K562 (cell line): Measurements from ENCODE around the gene PLEKHA8. TPM values are rescaled to one million over a fixed set of nuclear protein-coding genes. Genes with fewer than 3 reads are reported as not detected.

Experiments used
- CC2D1A ChIP-seq: fragments of 450-650 bp; IDR thresholded peaks from 2 replicates; pipeline ENCODE4 v1.6.1; 2017; ENCODE audit warnings: mild to moderate bottlenecking
- ETV5 ChIP-seq: sonication (generic); formaldehyde crosslinking; IDR thresholded peaks from 2 replicates; pipeline ENCODE4 v1.4.0; 2020; ENCODE audit warnings: low read depth, mild to moderate bottlenecking, missing genetic modification reagents
- KDM2B ChIP-seq: fragments of 250-450 bp; sonication (Bioruptor Pico); IDR thresholded peaks from 2 replicates; pipeline ENCODE4 v1.8.0; 2021; ENCODE audit warnings: mild to moderate bottlenecking, moderate library complexity
- NEUROD1 ChIP-seq: fragments of 150-350 bp; IDR thresholded peaks from 2 replicates; pipeline ENCODE4 v1.6.1; 2014; ENCODE audit warnings: borderline replicate concordance, low read length, low read depth; ENCODE audit not compliant: partially characterized antibody
- NFATC3 ChIP-seq: fragments of 450-650 bp; IDR thresholded peaks from 2 replicates; pipeline ENCODE4 v1.6.1; 2017; ENCODE audit warnings: mild to moderate bottlenecking
- NFE2 ChIP-seq: IDR thresholded peaks from 2 replicates; pipeline ENCODE4 v1.6.1; 2014; ENCODE audit warnings: antibody characterized with exemption, low read depth
- POLR2G ChIP-seq: fragments of 200-400 bp; formaldehyde crosslinking; IDR thresholded peaks from 2 replicates; pipeline ENCODE4 v1.6.1; 2017; ENCODE audit warnings: low read depth, mild to moderate bottlenecking, antibody characterized with exemption, low read length, moderate library complexity
- RFX7 ChIP-seq: fragments of 250-450 bp; sonication (Bioruptor Pico); IDR thresholded peaks from 2 replicates; pipeline ENCODE4 v1.5.1; 2021; ENCODE audit warnings: mild to moderate bottlenecking
- SETDB1 ChIP-seq: IDR thresholded peaks from one replicate; pipeline ENCODE4 v1.6.1; 2012; ENCODE audit warnings: low read length, control low read depth, inconsistent platforms
- TAF1 ChIP-seq: IDR thresholded peaks from 2 replicates; pipeline ENCODE4 v1.6.1; 2011; ENCODE audit warnings: mild to moderate bottlenecking, low read length, moderate library complexity; ENCODE audit not compliant: insufficient read depth, control insufficient read depth, severe bottlenecking; ENCODE audit errors: extremely low read depth
- ZNF174 ChIP-seq: fragments of 250-450 bp; sonication (Bioruptor Pico); IDR thresholded peaks from 2 replicates; pipeline ENCODE4 v1.4.0; 2020; ENCODE audit warnings: mild to moderate bottlenecking
- ZNF436 ChIP-seq: fragments of 250-450, 450-650 bp; sonication (Bioruptor Pico); formaldehyde crosslinking; IDR thresholded peaks from 2 replicates; pipeline ENCODE4 v1.7.0; 2020; ENCODE audit warnings: mild to moderate bottlenecking
- polyA plus RNA-seq, 8 experiments: library from polyadenylated mRNA; depleted of rRNA in 4 of 8; stranded (reverse) in 5 of 8; unstranded in 3 of 8; fragments of >200 nt; fragmentation: Nextera tagmentation in 2 of 8; fragmentation: Illumina TruSeq in 1 of 8; extraction: Ambion mirVana in 2 of 8; extraction: Trizol in 1 of 8; gene quantifications; 2 replicates each; pipeline versions ENCODE4 v1.2.1 to v1.2.3, GENCODE V29; 2011 to 2014; ENCODE audit warnings: inconsistent platforms in 1 of 8, missing spikeins in 1 of 8
- total RNA-seq, 7 experiments: library from RNA; depleted of rRNA in 6 of 7; stranded (reverse); fragments of >200 nt in 6 of 7; fragmentation: Illumina TruSeq in 2 of 7; extraction: Trizol in 2 of 7; gene quantifications; 2 replicates each; pipeline versions ENCODE4 v1.2.1 to v1.2.3, GENCODE V29; 2011 to 2021; ENCODE audit warnings: low replicate concordance in 1 of 7
- TF ChIP-seq, protein P1 (sequence below): fragments of 150-350 bp; IDR thresholded peaks from 2 replicates; pipeline ENCODE4 v1.6.1; 2014; ENCODE audit warnings: low read depth, mild to moderate bottlenecking, low read length, borderline replicate concordance
- TF ChIP-seq, protein P2 (sequence below): sonication (generic); formaldehyde crosslinking; IDR thresholded peaks from 2 replicates; pipeline ENCODE4 v1.8.0; 2022; ENCODE audit warnings: mild to moderate bottlenecking, missing genetic modification reagents
- TF ChIP-seq, protein P3 (sequence below): IDR thresholded peaks from 2 replicates; pipeline ENCODE4 v1.6.1; 2016; ENCODE audit warnings: missing genetic modification characterization, missing compliant biosample characterization
- TF ChIP-seq, protein P4 (sequence below), 2 experiments: IDR thresholded peaks in 1 of 2; conservative IDR thresholded peaks in 1 of 2; 2 replicates each; pipeline ENCODE4 v1.6.1; 2016; ENCODE audit warnings: low read depth in 2 of 2, mild to moderate bottlenecking in 1 of 2, missing compliant biosample characterization in 1 of 2, missing genetic modification characterization in 1 of 2, moderate library complexity in 1 of 2
- TF ChIP-seq, protein P5 (sequence below): sonication (generic); IDR thresholded peaks from 2 replicates; pipeline ENCODE4 v1.6.1; 2016

The PLEKHA8 gene
- total and polyA plus RNA-seq, 9 of the 15 experiments (the other 6 are each of a cell fraction or from before 2014, with no cell fraction given) = 3.2 to 16.3 (median 11.8) TPM

DNA sequence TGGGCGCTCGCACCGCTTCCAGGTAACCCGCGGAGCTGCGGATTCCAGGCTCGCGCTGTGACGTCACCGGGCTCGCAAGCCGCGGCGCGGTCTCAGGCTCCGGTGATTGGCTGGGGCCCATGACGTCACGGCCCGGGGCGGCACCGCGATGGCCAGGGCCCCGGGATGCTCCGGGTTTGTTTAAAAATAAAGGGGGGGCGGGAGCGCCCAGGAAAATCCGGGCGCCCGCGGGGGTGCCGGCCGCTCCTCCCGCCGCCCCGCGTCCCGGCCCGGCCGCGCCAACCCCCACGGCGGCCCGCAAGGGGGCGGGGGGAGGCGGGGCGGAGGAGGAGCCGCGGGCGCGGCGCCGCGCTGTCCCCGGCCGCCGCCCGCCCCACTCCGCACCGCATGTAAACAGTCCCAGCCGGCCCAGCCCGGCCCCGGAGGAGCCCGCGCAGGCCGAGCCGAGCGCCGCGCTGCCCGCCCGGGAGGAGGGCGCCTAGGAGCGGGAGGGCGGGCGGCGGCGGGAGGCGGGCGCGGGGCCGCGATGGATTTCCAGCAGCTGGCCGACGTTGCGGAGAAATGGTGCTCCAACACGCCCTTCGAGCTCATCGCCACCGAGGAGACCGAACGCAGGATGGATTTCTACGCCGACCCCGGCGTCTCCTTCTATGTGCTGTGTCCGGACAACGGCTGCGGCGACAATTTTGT, 106.5 kb downstream of the PLEKHA8 start, which contains the start of gene MTURN (continued):
- TF ChIP-seq, protein P1, sequence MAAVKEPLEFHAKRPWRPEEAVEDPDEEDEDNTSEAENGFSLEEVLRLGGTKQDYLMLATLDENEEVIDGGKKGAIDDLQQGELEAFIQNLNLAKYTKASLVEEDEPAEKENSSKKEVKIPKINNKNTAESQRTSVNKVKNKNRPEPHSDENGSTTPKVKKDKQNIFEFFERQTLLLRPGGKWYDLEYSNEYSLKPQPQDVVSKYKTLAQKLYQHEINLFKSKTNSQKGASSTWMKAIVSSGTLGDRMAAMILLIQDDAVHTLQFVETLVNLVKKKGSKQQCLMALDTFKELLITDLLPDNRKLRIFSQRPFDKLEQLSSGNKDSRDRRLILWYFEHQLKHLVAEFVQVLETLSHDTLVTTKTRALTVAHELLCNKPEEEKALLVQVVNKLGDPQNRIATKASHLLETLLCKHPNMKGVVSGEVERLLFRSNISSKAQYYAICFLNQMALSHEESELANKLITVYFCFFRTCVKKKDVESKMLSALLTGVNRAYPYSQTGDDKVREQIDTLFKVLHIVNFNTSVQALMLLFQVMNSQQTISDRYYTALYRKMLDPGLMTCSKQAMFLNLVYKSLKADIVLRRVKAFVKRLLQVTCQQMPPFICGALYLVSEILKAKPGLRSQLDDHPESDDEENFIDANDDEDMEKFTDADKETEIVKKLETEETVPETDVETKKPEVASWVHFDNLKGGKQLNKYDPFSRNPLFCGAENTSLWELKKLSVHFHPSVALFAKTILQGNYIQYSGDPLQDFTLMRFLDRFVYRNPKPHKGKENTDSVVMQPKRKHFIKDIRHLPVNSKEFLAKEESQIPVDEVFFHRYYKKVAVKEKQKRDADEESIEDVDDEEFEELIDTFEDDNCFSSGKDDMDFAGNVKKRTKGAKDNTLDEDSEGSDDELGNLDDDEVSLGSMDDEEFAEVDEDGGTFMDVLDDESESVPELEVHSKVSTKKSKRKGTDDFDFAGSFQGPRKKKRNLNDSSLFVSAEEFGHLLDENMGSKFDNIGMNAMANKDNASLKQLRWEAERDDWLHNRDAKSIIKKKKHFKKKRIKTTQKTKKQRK = no peak
- TF ChIP-seq KDM2B (CRISPR knock-in tag) (0 out of 2 replicates have a peak, but pooled peaks have one; percentile 37), SETDB1 (no peak), RFX7 (CRISPR knock-in tag) (no peak), NFE2 (no peak), ZNF436 (CRISPR knock-in tag) (no peak), CC2D1A (no peak), ZNF174 (CRISPR knock-in tag) (no peak), ETV5 (CRISPR knock-in tag) (no peak), POLR2G (peak; percentile 77), NFATC3 (peak; percentile 89; the same call in 1 of the 2 replicates), TAF1 (peak; percentile 51), NEUROD1 (no peak)
- TF ChIP-seq, protein P2, sequence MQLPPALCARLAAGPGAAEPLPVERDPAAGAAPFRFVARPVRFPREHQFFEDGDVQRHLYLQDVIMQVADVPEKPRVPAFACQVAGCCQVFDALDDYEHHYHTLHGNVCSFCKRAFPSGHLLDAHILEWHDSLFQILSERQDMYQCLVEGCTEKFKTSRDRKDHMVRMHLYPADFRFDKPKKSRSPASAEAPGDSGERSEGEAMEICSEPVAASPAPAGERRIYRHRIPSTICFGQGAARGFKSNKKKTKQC (CRISPR knock-in tag) = no peak
- TF ChIP-seq, protein P3, sequence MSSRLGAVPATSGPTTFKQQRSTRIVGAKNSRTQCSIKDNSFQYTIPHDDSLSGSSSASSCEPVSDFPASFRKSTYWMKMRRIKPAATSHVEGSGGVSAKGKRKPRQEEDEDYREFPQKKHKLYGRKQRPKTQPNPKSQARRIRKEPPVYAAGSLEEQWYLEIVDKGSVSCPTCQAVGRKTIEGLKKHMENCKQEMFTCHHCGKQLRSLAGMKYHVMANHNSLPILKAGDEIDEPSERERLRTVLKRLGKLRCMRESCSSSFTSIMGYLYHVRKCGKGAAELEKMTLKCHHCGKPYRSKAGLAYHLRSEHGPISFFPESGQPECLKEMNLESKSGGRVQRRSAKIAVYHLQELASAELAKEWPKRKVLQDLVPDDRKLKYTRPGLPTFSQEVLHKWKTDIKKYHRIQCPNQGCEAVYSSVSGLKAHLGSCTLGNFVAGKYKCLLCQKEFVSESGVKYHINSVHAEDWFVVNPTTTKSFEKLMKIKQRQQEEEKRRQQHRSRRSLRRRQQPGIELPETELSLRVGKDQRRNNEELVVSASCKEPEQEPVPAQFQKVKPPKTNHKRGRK (tag) = no peak
- TF ChIP-seq, protein P4, sequence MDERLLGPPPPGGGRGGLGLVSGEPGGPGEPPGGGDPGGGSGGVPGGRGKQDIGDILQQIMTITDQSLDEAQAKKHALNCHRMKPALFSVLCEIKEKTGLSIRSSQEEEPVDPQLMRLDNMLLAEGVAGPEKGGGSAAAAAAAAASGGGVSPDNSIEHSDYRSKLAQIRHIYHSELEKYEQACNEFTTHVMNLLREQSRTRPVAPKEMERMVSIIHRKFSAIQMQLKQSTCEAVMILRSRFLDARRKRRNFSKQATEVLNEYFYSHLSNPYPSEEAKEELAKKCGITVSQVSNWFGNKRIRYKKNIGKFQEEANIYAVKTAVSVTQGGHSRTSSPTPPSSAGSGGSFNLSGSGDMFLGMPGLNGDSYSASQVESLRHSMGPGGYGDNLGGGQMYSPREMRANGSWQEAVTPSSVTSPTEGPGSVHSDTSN (CRISPR knock-in tag; IDR thresholded peaks at IDR 0.05; ENCODE audit: low read depth) = no peak
- TF ChIP-seq, protein P4 (tag; conservative IDR thresholded peaks at IDR 0.05; ENCODE audit: low read depth) = no peak
- TF ChIP-seq, protein P5, sequence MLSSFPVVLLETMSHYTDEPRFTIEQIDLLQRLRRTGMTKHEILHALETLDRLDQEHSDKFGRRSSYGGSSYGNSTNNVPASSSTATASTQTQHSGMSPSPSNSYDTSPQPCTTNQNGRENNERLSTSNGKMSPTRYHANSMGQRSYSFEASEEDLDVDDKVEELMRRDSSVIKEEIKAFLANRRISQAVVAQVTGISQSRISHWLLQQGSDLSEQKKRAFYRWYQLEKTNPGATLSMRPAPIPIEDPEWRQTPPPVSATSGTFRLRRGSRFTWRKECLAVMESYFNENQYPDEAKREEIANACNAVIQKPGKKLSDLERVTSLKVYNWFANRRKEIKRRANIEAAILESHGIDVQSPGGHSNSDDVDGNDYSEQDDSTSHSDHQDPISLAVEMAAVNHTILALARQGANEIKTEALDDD = no peak
